Activated naive CD4-positive, alpha-beta T cell treated with anti-CD3 and anti-CD28 coated beads for 36 hours (primary cell): ENCODE results near the gene SMAD7. TPM values are rescaled to one million over a fixed set of nuclear protein-coding genes. Genes with fewer than 3 reads are reported as not detected.

ENCODE experiments used
- CTCF ChIA-PET: fragments of 350-600 bp; sonication (Branson Sonifier 250); formaldehyde crosslinking; loops from one replicate; lab custom pipeline; 2021; ENCODE audit warnings: antibody characterized with exemption; lab: Charles Lee
- DNase-seq: peaks from one replicate; pipeline ENCODE4 v3.0.0-alpha.2; 2020
- H3K27ac Mint-ChIP-seq: one replicate; pipeline ENCODE4 v1.8.0; 2021; ENCODE audit warnings: mild to moderate bottlenecking, mixed read lengths
- H3K27me3 Mint-ChIP-seq: one replicate; pipeline ENCODE4 v1.8.0; 2021; ENCODE audit warnings: low read depth, mixed read lengths
- H3K36me3 Mint-ChIP-seq: one replicate; pipeline ENCODE4 v1.8.0; 2021; ENCODE audit warnings: low read depth, mixed read lengths
- H3K4me1 Mint-ChIP-seq: one replicate; pipeline ENCODE4 v1.8.0; 2021; ENCODE audit warnings: low read depth, mixed read lengths
- H3K4me3 Mint-ChIP-seq: one replicate; pipeline ENCODE4 v1.8.0; 2021; ENCODE audit warnings: mild to moderate bottlenecking, moderate library complexity, mixed read lengths
- H3K9me3 Mint-ChIP-seq: one replicate; pipeline ENCODE4 v1.8.0; 2021; ENCODE audit warnings: mixed read lengths
- intact Hi-C: fragments of 100-400 bp; cut with micrococcal nuclease; formaldehyde crosslinking; loops from one replicate; pipeline ENCODE4 v1.15.1; 2023
- total RNA-seq, 2 experiments: library from RNA; stranded (reverse); gene quantifications; one replicate each; pipeline ENCODE4 v1.2.3, GENCODE V29; 2021

The SMAD7 gene
- total RNA-seq, 2 experiments from 2014 or later, result 5.9 to 7.0 TPM

DNA sequence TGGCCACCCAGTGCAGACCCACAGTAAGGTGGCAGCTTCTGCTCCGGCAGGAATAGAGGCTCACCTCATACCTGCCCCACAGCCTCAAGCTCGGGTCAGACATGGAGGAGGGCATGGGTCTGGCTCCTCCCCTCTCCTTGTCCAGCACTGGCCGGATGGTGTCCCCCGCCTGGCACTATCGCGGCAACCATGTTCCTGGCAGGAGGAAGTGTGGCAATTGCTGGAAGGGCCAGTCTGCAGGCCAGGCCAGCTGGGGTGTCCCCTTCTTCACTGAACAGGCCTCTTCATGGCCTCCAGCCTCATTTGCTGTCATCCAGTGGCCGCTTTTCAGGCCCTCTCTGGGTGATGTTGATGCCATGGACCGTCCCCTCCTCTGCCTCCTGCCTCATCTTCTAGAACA lies 41.4 kb upstream of the SMAD7 start:
- CTCF ChIA-PET, result no interaction called here
- H3K27ac Mint-ChIP-seq, result no peak overlapping the region
- H3K27me3 Mint-ChIP-seq, result no peaks in the 10 kb centered on the region
- intact Hi-C loops, result no loop called here
- no peak overlapping the region for H3K4me3 Mint-ChIP-seq
- no peaks in the 10 kb centered on the region for H3K36me3 Mint-ChIP-seq
- peaks cover 10% of the 10 kb centered on the region for H3K4me1 Mint-ChIP-seq
- no peaks in the 10 kb centered on the region for H3K9me3 Mint-ChIP-seq
- DNase-seq, result no peak

DNA sequence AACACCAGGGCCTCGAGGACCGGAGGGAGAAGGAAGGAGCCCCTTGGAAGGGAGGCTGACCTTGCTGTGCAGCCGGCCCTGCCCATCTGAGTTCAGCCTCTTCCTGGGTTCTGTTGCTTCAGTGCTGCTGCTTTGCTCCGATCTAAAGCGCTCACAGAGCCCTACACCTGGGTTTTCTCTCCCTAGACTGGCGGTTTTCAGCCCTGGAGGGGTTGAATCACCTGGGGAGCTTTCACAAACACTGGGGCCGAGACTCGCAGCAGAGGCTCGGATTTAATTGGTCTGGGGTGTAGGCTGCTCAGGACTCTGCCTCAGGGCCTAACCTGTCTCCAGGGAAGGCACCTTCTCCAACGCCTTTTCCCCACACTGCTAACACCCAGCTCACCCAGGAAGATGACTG lies 40.9 kb upstream of the SMAD7 start:
- H3K4me3 Mint-ChIP-seq, result no peak overlapping the region
- intact Hi-C loops, result no loop called here
- no peaks in the 10 kb centered on the region for H3K36me3 Mint-ChIP-seq
- H3K27ac Mint-ChIP-seq, result no peak overlapping the region
- no peak for DNase-seq
- CTCF ChIA-PET, result no interaction called here
- no peaks in the 10 kb centered on the region for H3K9me3 Mint-ChIP-seq
- H3K27me3 Mint-ChIP-seq, result no peaks in the 10 kb centered on the region
- peaks cover 5% of the 10 kb centered on the region for H3K4me1 Mint-ChIP-seq

DNA sequence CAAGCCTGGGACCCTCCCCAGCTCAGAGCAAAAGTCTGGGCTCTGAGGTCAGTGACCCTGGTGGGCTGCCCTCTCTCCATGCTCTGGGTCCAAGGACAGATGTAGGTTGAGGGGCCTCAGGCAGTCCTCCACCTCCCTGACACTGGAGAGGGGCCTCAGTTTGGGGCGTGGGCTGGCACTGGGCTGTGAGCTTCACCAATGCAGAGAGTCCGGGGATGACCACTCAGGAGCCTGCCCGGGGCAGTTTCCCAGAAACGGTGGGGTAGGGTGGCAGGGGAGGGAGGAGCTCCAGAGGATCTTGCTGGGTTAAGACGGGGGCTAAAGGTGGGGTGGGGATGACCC lies 40.5 kb upstream of the SMAD7 start:
- no peak overlapping the region for H3K4me3 Mint-ChIP-seq
- no peak overlapping the region for H3K27ac Mint-ChIP-seq
- no peak for DNase-seq
- no peaks in the 10 kb centered on the region for H3K9me3 Mint-ChIP-seq
- CTCF ChIA-PET, result no interaction called here
- H3K4me1 Mint-ChIP-seq, result peaks cover 2% of the 10 kb centered on the region
- no peaks in the 10 kb centered on the region for H3K36me3 Mint-ChIP-seq
- intact Hi-C loops, result no loop called here
- no peaks in the 10 kb centered on the region for H3K27me3 Mint-ChIP-seq

DNA sequence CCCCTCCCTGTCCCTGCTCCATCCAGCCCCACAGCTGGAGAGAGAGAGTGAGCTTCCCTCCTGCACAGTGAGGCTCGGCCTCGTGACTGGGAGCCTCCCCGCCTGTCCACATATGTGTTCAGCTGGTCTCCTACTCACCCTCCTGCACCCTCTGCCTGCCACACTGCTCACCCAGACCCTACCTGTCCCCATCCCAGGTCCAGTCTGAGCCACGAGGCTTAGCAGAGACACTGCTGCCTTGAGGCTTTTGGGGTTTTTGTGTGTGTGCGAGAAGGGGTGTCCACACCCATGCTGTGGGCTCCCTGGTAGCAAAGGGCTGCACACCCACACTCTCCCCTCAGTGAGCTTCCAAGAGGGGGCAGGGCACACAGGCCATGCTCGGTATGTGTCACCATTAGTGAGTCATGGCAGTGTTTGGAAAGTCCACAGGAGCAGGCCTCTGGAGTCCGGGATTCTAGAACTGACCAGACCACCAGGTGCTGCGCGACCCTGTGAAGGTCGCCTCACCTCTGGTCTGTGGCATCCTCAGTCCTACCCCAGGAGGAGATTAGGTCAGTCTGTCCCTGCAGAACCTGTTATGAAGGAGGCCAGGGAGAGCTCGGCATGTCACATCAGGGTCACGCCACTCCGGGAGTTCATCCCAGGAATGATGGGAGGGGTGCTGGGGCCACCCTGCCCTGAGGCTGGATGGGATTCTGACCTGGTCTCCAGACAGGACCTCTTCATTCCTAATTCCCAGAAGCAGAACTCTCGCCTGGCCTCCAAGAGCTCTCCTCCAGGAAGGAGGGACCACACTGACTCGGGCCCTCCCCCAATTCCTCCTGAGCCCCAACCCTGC lies 39.9 kb upstream of the SMAD7 start:
- CTCF ChIA-PET, result no interaction called here
- Mint-ChIP-seq H3K4me3 (no peak overlapping the region), H3K9me3 (no peaks in the 10 kb centered on the region), H3K27me3 (no peaks in the 10 kb centered on the region), H3K4me1 (no peaks in the 10 kb centered on the region), H3K36me3 (no peaks in the 10 kb centered on the region), H3K27ac (no peak overlapping the region)
- intact Hi-C loops, result no loop called here
- DNase-seq, result no peak

DNA sequence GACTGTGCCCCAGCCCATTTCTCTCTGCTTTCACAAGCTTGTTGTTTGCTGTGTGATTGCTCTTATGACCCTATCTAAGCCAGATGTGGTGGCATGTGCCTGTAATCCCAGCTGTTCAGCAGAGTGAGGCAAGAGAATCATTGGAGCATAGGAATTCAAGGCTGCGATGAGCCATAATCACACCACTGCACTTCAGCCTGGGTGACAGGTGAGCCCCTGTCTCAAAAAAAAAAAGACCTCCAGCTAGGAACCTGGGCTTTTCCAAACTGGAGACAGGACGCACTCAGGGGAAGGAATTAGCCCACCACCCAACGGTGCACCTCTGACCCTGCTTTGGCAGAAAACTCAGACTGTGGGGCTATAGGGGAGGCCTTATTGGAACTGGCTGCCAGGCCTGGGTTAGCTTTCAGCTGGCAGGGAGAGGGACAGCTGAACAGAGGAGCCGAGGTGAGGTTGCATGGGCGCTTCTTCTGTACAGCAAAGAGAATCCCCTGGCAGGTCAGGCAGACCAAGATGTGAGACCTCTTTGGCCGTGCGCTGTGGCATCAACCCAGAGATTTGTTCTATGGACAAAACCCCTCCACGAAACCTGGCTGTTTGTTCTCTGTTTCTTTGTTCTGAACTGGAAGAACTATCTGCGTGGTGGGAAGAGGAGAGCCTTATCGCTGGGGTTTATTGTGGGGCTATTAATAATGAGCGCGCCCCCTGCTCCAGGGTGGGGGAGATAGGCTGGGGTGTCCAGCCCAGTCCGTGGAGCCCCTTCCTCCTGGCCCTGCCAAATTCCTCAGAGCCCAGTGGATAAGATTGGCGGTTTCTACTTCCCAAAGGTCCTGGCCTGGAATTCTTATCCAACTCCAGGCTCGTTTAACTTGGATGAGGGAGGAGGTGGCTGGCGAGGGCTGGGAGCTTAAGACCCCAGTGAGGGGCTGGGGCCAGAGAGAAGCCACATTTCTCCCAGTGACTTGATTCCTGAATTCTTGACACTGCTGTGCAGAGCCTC lies 38.8 kb upstream of the SMAD7 start:
- Mint-ChIP-seq H3K4me3 (no peak overlapping the region), H3K9me3 (no peaks in the 10 kb centered on the region), H3K36me3 (no peaks in the 10 kb centered on the region), H3K27ac (no peak overlapping the region), H3K4me1 (no peaks in the 10 kb centered on the region), H3K27me3 (no peaks in the 10 kb centered on the region)
- intact Hi-C loops, result no loop called here
- CTCF ChIA-PET, result no interaction called here
- no peak for DNase-seq

DNA sequence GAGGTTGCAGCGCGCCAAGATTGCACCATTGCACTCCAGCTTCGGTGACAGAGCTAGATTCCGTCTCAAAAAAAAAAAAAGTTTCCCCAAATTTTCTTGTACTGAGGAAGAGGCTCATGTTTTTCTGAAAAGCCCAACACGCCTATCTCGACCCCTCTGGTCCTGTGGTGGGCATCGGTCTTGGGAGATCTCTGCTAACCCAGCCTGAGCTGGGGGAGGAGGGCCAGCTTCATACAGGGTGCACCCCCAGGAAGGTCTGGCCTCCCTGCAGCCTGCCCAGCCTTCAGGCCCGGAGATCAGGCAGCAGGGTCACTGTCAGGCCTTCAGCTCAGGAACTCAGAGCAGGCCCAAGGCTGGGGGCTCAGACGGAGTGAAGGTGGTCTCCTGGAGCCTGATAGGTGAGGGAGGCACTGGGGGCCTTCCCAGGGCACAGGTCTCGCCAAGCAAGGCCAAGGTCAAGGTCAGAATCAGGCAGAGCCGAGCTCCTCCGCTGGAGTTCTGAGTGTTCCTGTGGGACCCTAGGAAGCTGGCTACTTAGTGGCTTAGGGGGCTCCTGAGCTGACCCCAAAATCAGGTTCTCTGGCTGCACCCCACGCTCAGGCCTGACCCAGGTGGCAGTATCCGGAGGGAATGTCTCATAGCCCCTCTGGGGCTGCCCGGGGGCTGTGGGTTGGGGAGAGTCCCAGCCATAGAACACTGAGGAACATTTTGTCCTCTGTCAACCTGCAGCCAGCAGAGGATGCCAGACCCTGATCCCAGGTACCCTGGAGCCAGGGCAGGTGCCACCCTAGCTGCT lies 37.9 kb upstream of the SMAD7 start:
- intact Hi-C loops, result no loop called here
- DNase-seq, result no peak
- no peaks in the 10 kb centered on the region for H3K9me3 Mint-ChIP-seq
- H3K36me3 Mint-ChIP-seq, result no peaks in the 10 kb centered on the region
- CTCF ChIA-PET, result interaction anchor here (1.1 kb wide), 1 partner anchor 444 kb away, joined by 3 read pairs; no protein-coding TSS in a partner anchor
- no peak overlapping the region for H3K27ac Mint-ChIP-seq
- peaks cover under 1% of the 10 kb centered on the region for H3K4me1 Mint-ChIP-seq
- no peak overlapping the region for H3K4me3 Mint-ChIP-seq
- no peaks in the 10 kb centered on the region for H3K27me3 Mint-ChIP-seq

DNA sequence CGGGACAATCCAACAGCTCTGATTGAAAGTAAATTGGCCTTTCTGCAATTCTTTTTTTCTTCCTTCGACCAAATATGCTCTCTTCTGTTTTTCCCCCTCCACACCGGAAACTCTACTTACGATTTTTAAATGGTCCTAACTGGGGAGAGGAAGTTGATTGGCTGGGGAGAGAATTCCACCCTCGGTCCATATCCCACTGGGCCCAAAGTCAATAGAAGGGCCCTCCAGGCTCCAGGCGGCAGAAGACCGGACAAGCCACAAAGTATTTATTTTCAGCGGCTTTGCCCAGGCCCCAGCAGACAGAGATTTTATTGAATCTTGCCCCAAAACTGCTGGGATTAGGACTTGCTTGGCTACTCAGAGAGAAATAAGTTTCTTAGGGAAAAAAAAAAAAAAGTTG lies 37.1 kb upstream of the SMAD7 start:
- intact Hi-C loops, result no loop called here
- no peak for DNase-seq
- no peaks in the 10 kb centered on the region for H3K27me3 Mint-ChIP-seq
- no peaks in the 10 kb centered on the region for H3K36me3 Mint-ChIP-seq
- H3K4me1 Mint-ChIP-seq, result peaks cover 2% of the 10 kb centered on the region
- H3K4me3 Mint-ChIP-seq, result no peak overlapping the region
- no peaks in the 10 kb centered on the region for H3K9me3 Mint-ChIP-seq
- no peak overlapping the region for H3K27ac Mint-ChIP-seq
- CTCF ChIA-PET, result interaction anchor here (1.1 kb wide), 1 partner anchor 445 kb away, joined by 3 read pairs; no protein-coding TSS in a partner anchor

DNA sequence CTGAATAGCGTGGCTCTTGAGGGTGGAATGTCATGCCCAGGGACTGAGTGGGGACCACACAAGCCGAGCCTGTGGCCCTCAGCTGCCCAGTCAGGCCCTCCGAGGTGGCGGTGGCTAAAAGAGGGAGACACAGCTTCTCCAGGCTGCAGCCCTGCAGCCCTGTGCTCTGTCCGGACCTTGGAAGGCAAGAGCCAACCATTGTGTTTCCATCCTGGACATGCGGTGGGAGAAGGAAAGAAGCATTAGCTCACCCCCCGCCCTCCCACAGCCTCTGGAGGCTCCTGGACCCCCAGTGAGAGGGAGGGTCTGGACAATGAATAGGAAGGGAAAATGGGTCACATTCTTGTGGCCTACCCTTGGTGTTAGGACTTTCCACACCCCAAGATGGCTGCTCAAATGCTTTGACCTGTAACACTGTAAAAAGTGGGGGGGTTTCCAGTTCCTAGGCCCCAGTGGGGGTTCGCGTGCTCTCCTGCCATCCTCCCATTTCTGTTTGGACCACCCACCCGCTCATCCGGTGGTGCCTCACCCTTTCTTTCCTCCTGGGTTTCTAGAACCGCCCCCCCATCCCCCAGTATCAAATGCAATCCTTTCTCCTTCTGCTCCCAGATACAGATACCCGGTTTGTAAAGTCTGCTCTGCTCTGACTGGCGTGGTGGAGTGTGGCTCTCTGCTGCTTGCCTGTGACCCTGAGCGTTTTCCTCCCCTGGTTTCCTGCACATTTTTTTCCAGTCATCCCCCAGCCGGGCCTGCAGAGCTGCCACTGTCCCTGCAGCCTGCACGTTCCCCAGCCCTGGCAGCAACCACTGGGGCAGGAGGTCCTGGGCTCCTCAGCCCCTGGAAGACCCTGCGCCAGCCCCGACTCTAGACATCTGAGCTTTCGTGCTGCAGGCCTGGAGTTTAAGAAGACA lies 36.3 kb upstream of the SMAD7 start:
- CTCF ChIA-PET, result interaction anchor here (0.7 kb wide), 1 partner anchor 272 kb away, joined by 4 read pairs; no protein-coding TSS in a partner anchor
- no peak for DNase-seq
- peaks cover 4% of the 10 kb centered on the region for H3K4me1 Mint-ChIP-seq
- no peaks in the 10 kb centered on the region for H3K9me3 Mint-ChIP-seq
- intact Hi-C loops, result no loop called here
- H3K4me3 Mint-ChIP-seq, result no peak overlapping the region
- H3K36me3 Mint-ChIP-seq, result no peaks in the 10 kb centered on the region
- H3K27ac Mint-ChIP-seq, result no peak overlapping the region
- H3K27me3 Mint-ChIP-seq, result no peaks in the 10 kb centered on the region

DNA sequence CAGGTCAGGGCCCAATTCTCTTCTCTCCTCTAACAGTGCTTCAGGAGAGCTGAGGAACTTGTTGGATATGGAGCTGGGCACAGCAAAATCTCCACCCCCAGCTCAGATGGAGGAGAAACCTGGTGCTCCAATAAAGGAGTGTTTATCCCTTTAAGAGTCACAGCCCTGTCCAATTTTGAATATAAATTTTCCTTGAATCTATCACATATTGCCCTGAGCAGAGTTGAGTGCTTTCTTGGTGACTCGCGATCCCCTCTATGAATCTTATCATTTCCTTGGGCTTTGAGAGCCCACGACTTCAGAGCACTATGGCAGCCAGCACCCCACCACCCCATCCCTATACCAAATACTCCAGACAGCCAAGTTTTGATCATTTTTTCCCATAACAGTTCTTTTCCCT lies 34.4 kb upstream of the SMAD7 start:
- CTCF ChIA-PET, result no interaction called here

DNA sequence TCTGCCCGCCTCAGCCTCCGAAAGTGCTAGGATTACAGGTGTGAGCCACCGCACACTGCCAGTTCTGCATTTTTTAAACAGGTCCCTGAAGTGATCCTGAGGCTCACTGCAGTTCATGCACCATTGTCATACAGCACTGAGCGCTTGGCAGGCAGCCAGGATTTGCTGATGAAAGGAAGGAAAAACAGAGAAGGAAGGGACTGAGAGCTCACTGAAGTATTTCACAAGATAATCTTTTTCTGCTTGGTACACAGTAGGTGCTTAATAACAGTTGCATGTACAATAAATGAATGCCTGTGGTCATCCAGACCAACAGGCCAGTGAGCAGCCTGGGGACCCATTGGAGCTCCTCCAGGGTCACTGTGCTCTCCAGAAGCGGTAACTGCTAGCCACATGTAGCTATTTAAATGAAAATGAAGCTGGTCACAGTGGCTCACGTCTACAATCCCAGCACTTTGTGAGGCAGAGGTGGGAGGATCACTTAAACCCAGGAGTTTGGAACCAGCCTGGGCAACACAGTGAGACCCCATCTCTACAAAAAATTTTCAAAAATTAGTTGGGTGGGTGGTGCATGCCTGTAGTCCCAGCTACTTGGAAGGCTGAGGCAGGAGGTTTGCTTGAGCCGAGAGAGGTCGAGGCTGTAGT lies 33.1 kb upstream of the SMAD7 start:
- intact Hi-C loops, result no loop called here
- Mint-ChIP-seq H3K36me3 (no peaks in the 10 kb centered on the region), H3K4me1 (peaks cover 4% of the 10 kb centered on the region), H3K27me3 (no peaks in the 10 kb centered on the region), H3K4me3 (no peak overlapping the region), H3K27ac (no peak overlapping the region), H3K9me3 (no peaks in the 10 kb centered on the region)
- peak; percentile 38 for DNase-seq
- CTCF ChIA-PET, result interaction anchor here (0.6 to 0.7 kb wide), 2 partner anchors 582 to 850 kb away, joined by 3 to 4 read pairs; no protein-coding TSS in a partner anchor

More for the DNA sequence above, 34.4 kb upstream of the SMAD7 start:
- DNase-seq, result no peak
- Mint-ChIP-seq H3K27ac (no peak overlapping the region), H3K4me1 (peaks cover 4% of the 10 kb centered on the region), H3K36me3 (no peaks in the 10 kb centered on the region), H3K9me3 (no peaks in the 10 kb centered on the region), H3K4me3 (no peak overlapping the region), H3K27me3 (no peaks in the 10 kb centered on the region)
- intact Hi-C loops, result no loop called here

DNA sequence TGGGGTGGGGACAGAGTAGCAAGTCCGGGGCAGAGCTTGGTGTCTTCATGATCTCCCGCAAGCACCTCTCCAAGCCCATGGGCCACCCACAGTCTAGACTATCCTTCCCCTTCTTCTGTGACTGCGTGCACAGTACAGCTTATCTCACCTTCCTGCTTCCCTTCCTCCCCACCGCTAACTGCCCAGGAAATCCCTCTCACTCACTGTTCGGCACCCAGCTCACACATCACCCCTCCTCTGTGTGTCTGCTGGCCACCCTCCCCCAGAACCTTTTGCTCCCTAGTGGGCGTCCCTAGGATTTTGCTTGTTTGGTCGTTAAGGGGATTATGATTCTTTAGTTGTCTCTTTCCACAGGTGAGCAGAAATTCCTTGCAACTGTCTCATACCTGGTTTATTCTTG lies 31.5 kb upstream of the SMAD7 start:
- H3K27me3 Mint-ChIP-seq, result peaks cover 9% of the 10 kb centered on the region
- H3K27ac Mint-ChIP-seq, result no peak overlapping the region
- H3K36me3 Mint-ChIP-seq, result no peaks in the 10 kb centered on the region
- no peak for DNase-seq
- intact Hi-C loops, result no loop called here
- no peaks in the 10 kb centered on the region for H3K9me3 Mint-ChIP-seq
- CTCF ChIA-PET, result no interaction called here
- peaks cover 4% of the 10 kb centered on the region for H3K4me1 Mint-ChIP-seq
- H3K4me3 Mint-ChIP-seq, result no peak overlapping the region
